WI38 (cell line): ENCODE data around the gene CEP112.
A peak's percentile ranks its signal among the peaks of the same experiment; 100 is the strongest.
"Not testable (repeated sequence)": the region's sequence is repeated elsewhere in the genome, so short reads cannot be mapped to it uniquely, and the experiment has no call there.

Experiments used
- H3K4me3 ChIP-seq: 2 replicates; pipeline ENCODE4 v1.5.1; 2011; ENCODE audit warnings: low read depth, mild to moderate bottlenecking, control low read depth, low read length
- CTCF ChIP-seq: IDR thresholded peaks from 2 replicates; pipeline ENCODE4 v1.5.1; 2012; ENCODE audit warnings: low read depth, mild to moderate bottlenecking, control low read depth, low read length

Gene CEP112

GRCh38 chr17:66171692-66172091, 20.2 kb downstream of the CEP112 start:
- no peak for TF ChIP-seq CTCF
- H3K4me3 ChIP-seq, result no peak overlapping the region

GRCh38 chr17:66171172-66171571, 20.8 kb downstream of the CEP112 start:
- H3K4me3 ChIP-seq, result no peak overlapping the region
- TF ChIP-seq CTCF, result no peak

- no peak for TF ChIP-seq CTCF
- no peak overlapping the region for H3K4me3 ChIP-seq
Measured at GRCh38 chr17:66169839-66170238, 22.1 kb downstream of the CEP112 start.

GRCh38 chr17:66167189-66167815, 24.6 kb downstream of the CEP112 start:
- H3K4me3 ChIP-seq, result no peak overlapping the region
- no peak for TF ChIP-seq CTCF

GRCh38 chr17:66165537-66166123, 26.3 kb downstream of the CEP112 start:
- TF ChIP-seq CTCF, result peak; percentile 38; the same call in 1 of the 2 replicates
- H3K4me3 ChIP-seq, result no peak overlapping the region

GRCh38 chr17:66155055-66155454, 36.9 kb downstream of the CEP112 start:
- H3K4me3 ChIP-seq, result not testable (repeated sequence)

- H3K4me3 ChIP-seq, result no peak overlapping the region
- no peak for TF ChIP-seq CTCF
Measured at GRCh38 chr17:66152756-66153155, 39.2 kb downstream of the CEP112 start.

- H3K4me3 ChIP-seq, result no peak overlapping the region
- no peak for TF ChIP-seq CTCF
Measured at GRCh38 chr17:66150708-66151107, 41.2 kb downstream of the CEP112 start.
